RKO (cell line): ENCODE results near the gene DTNBP1.
A peak's percentile ranks its signal among the peaks of the same experiment; 100 is the strongest.

ENCODE experiments used
- DNase-seq: peaks from one replicate; pipeline ENCODE4 v3.0.0-alpha.2; 2016; ENCODE audit warnings: low spot score

Gene DTNBP1

DNA sequence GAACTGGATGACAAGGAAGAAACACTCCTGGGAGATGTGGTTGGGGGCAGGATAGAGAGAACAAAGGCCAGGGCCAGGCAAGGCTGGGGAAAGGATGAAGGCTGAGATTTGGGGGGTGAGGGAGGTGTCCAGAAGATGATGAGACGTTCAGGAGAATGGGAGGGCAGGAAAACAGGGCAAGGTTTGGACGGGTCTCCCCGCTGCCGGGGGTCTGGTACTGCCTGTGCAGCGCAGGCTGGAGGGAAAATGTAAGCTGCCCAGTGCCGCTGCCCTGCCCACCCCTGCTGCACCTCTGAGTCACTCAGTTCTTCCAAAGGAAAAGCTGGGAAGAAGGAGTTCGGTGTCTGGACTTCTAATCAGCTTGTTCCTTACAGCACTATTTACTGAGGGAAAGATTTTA, 130.9 kb downstream of the DTNBP1 start:
- DNase-seq, result no peak

DNA sequence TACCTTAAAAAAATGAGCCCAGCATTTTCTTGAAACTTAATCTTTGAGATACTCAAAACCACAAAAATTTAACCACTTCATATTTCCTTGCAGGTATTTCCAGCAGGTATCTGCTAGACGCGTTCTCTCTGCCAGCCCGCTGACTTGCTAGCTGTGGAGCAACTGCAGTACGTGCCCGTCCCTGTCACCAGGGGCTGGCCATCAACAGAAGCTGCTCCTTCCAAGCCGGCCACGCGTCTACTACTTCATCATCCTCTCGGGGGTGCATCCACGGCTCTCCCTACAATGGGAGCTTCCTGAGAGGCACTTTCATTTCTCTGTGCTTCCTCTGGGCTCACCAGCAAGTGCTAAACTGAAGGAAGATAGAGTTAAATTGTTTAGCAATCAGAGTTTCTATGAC, 132.4 kb downstream of the DTNBP1 start:
- no peak for DNase-seq

DNA sequence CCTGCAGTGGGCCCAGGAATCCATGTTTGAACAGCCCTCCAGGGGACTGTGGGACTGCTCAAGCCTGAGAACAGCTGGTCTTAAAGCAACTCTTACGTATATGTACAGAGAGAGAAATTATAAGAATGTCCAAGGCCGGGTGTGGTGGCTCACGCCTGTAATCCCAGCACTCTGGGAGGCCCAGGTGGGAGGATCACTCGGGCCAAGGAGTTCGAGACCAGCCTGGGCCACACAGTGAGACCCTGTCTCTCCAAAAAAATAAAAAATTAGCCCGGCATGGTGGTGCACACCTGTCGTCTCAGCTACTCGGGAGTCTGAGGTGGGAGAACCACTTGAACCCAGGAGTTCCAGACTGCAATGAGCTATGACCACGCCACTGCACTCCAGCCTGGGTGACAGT, 134.0 kb downstream of the DTNBP1 start:
- DNase-seq, result no peak

DNA sequence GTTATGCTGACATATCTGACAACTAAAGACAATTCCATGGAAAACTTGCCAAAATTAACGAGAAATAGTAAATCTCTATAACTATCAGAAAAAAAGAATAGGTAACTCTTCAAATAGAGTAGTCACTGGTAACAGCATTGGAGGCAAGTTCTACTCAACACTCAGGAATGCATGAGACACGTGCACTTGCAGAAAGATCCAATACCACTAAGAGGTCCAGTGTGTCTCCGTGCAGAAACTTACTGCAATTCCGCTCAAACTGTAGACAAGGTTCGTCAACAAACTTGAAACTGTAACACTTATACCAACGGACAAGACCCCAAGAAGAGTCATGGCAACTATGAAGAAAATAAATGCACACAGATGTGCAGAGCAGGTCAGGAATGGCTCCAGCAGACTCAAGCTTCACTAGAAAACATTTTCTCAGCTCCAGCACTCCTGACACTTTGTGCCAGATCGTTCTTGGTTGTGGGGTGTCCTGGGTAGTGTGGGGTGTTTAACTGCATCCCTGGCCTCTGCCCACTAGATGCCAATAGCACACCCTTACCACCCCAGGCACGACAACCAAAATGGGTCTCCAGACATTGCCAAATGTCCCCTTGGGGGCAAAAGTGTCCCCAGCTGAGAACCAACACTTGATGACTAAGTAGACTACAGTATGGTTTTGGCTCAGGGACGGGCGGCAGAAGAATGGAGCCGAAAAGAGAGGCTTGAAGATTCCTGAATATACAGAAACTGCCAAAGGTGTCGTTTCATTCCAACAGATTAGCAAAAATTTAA, 134.8 kb downstream of the DTNBP1 start:
- peak; percentile 11 for DNase-seq

DNA sequence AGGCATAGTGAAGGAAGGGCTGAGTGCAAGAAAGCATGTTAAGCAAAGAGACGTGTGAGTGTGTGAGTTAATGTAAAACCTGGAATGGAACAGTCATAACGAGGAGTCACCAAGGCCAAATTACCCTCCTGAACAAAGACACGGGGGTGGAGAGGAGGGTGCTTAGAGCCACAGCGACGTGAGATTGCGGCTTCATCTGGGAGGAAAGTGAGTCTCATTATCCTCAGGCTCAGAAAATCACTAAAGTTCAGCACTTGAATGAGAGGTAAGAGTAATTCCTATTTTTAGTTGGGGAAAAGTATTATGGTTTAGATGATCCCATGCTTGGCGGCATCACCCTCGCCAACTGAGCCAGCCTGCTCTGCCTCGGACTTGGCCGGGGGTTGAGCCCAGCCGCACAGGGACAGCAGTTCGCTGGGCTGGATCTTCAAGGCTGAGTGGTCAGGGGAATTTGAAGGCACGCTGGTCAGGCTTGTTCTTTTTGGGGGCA, 136.6 kb downstream of the DTNBP1 start:
- no peak for DNase-seq

DNA sequence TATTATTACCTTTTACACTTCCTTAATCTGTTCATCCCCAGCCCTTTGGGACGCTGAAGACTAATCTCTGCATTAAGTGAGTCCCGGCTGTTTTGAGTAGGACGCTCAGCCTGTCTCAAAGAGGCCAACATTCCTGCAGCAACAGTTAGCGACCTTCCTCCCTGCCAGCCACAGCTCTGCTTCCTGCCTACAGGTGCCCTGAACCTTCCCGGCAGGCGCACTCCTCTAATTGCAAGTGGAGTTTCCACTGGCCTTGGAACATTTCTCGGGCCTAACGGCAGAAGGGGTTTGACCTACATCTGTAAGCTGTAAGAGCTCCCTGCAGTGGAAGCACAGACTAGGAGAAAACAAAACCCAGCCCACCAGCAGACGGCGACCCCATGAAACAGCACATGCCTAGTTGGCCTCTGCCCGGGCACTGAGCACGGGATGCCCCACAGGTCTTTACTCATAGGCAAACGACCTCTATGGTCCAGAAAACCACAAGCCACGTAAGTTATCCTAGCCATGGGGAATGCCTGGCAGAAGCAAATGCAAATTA, 137.9 kb downstream of the DTNBP1 start:
- DNase-seq, result no peak

DNA sequence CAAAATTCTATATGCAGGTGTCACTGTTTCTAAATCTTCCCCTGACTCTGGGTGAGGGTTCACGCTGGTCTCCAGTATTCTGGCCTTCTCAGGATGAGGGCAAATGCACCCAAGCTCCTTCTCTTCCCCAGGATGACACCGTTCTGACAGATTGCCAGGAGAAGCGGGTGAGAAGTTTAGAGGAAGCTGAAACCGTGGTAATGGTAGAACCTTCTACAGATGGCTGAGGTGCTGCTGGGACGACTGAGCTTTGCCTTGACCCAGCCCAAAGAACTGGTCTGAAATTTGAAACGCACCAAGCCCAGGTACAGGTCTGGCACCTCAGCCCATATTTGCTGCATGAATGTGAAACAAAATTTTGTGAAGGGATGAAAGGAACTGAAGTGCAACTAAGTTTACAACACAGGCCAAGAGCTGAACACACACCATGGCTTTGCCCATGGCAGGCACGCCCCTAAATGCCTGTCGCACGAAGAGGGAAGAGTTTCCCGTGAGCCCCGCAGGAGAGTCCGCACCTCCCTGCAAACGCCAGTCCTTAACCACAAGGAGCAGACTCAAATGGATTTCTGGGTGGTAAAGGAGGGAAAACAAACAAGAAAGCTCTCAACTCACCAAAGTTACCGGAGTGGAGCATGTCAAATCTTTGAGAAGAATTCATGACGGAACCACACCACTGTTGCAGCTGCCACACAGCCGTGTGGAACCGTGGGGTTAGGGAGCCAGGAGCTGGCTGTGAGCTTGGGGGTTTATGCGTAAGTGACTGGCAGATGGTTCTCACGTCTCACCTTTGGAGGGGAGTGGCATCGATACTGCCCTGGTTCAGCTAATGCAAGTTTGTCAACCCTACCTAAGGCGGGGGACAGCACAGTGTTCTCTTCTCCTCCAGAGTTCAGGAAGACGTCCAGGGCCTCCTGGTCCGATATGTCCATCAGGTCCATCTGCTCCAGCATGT, 138.9 kb downstream of the DTNBP1 start:
- no peak for DNase-seq

DNA sequence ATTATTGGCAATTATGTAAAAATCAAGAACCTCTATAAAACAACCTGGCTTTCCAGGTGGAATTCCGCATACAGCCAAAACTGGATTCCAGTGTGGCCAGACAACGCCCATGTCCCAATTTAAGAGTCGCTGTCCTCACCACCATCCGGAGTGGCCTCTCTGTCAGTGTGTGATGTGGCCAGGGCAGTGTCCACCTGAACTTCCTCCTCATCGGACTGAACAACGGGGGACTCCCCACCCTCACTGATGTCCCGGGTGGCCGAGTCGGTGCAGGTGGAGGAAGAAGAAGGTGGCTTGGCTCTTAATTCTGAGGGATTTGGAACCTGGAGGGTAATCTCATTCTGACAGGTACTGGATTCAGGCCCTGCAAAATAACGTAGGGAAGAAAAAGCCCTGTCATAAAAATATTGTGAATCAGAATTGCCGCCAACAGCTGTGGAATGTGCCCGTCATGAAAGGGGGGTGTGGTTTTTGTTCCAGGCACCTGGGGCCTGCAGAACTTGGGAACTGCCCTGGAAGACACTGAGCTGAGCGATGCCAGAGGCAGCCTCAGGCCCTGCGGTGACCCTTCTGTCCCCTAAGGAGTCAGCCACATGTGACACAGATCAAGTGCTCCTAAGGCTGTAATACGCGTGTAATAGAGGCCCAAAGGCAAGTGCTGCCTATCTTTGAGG, 139.8 kb downstream of the DTNBP1 start:
- no peak for DNase-seq

DNA sequence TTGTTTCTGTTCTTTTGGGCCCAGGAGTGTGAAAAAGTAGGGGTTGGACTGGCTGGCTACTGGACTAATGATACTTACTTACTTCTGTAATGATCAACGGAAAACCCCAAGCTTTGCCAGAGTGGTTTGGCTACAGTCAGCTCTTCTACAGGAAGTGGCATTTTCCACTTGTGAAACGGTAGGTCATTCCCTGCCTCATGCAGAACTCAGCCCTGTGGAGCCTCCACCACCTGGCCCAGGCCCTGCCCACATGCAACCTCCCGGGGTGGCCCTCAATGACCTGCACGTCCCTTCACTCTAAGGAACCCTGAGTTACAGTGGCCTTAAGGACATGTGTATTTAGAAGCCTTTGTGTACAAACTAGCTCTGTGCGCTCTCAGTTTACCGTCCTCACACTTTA, 140.4 kb downstream of the DTNBP1 start:
- no peak for DNase-seq

DNA sequence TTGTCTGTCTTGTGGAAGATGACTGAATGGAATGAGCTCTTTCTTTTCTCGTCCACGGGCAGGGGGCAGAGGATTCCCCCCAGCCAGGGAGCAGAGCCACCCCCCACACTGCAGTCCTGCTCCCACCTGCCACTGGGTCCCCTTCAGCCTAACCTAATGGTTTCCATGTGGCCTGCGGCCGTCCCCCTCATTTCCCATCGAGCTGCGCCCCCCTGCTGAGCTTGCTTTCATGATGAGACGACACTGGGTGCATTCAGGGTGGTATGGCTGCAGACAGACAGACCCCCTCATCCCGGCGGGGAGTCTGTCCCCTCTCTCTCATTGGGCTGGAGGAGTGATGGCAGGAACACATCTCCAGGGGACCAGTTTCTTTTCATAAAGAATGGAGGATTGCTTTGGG, 140.8 kb downstream of the DTNBP1 start:
- DNase-seq, result no peak

DNA sequence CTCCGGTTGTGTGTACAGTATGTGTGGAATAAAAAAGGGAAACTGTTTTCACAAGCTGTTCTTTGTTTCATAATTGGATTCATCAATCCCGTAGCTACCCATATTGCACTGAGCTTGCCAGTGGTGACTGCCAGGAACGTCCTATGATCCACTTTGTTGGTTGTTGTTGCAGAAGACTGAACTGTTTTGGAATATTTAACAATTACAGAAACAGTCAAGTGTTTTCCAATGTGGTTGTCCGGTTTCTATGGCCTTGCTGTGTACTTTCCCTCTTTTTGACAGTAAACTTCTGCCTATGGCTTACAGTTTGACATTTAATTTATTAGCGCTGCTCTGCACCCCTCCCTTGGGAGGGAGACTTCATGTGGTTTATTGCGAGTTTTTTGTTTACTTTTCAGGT, 141.2 kb downstream of the DTNBP1 start:
- no peak for DNase-seq

DNA sequence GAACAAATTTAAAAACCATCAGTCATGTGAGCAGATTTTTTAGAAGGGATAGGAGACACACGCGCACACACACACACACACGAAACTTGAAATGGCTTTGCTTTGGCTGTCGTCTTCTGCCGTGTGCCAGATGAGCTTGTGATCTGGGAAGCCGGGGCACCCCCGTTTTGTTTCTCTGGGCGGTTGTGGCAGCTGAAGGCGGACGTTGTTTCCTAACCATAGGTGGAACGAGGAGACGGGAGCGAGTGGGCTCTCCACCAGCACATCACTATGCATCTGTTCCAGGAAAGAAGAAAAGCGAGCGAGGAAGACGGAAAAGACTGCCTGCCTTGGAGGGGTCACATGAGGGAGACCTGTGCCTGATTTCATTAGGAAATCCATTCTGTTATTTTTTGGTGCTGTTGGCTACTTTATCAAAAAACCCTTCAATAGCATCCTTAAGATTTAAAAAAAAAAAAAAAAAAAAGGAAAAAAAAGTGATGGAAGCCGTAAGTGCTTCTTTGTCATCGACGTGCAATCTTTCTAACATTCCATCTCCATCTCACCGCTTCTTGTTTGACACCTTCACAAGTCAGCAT, 142.1 kb downstream of the DTNBP1 start:
- DNase-seq, result no peak

DNA sequence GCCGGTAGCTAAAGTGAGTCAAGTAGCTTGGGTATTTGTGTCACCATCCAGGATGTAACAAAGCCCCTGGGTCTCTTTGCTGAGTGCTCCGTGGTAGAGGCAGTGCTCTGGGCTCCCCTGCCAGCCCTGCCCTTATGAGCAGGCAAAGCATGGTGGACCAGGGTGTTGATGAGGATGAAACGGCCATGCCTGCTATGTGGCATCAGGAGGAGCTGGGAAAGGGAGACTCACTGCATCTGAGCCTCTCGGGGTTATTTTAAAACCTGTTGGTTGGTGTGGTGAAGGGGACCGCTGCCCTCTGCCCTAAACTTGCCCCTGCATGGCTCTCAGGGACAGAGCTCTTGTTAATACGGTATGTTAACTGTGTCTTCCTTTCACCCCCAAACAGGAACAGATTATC, 143.1 kb downstream of the DTNBP1 start:
- no peak for DNase-seq

DNA sequence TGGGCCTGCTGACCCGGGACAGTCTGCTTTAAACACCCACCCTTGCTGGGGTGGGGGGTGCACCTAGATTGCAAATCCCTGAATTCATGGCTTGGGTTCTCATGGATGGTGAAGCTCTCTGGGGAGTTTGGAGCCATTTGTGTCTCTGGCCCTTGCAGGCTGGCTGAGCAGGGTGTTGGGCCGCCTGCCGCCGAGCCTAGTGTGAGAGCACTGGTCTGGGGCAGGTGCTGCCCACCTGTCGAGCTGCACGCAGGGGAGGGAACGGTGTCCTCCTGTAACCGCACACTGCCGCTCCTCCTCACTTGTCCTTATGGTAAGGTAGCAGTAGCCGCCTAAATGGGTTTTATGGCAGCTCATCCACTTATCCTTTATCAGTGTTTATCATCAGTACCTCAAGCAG, 143.9 kb downstream of the DTNBP1 start:
- no peak for DNase-seq

DNA sequence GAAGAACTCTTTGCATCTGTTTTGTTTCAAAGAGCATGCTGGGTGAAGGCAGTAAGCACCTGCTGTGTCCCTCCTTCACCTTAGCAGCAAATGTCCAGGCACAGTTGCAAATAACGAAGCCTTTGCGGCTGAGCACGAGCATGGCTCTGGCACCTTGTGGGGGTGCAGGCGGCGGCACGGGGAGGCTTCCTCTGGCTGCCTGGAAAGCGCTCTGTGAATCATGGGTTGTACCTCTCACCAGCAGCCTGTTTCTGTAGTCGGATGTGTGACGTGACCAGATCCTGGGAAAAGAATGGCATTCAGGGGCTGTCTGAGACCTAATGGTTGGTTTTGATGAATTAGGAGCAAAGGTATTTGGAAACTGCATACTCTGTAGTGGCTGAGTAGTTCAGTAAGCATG, 144.8 kb downstream of the DTNBP1 start:
- no peak for DNase-seq

DNA sequence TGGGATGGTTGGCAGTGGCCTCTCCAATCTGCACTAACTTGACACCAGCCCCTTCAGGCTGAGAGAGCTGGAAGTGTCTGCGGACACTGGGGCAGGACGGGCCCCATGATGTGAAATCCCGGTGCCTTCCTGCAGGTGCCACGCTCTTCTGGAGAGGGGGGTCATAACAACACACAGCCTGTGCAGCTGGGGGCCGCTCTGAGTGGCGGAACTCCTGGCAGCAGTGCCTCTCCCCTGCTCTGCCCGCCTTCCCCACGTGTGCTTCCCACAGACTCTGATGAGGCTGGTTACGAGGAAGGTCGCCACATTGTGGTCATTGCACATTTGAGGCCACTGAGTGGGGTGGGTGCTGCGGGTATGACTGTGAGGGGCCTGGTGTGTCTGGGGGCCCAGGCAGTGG, 145.2 kb downstream of the DTNBP1 start:
- no peak for DNase-seq

DNA sequence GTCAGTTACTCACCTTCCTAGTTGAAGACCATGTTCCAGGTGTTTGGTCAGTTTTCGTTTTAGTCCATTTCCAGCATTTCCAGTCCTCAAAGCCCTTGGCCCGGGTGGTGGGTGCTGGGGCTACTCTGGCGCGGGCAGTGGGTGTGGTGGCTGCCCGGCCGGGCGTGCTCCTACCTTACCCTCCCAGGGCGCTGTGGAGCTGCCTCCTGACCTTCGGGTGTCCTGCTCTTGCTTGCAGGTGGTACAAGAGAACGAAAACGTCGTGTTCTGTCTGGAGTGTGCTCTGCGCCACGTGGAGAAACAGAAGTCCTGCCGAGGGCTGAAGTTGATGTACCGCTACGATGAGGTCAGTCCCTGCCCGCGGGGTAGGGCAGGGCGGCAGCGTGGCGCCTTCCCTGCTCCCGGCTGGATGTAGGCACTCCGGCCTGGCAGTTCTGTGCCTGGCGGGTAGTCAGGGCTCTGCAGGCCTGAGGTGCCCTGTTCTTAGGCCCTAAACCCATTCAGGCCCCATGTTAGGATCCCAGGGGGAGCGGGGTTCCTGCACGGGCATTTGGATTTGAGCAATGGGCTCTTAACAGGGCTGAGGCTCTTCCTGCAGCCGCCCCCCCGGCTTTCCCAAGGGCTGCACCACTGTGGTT, 145.8 kb downstream of the DTNBP1 start:
- DNase-seq, result no peak

DNA sequence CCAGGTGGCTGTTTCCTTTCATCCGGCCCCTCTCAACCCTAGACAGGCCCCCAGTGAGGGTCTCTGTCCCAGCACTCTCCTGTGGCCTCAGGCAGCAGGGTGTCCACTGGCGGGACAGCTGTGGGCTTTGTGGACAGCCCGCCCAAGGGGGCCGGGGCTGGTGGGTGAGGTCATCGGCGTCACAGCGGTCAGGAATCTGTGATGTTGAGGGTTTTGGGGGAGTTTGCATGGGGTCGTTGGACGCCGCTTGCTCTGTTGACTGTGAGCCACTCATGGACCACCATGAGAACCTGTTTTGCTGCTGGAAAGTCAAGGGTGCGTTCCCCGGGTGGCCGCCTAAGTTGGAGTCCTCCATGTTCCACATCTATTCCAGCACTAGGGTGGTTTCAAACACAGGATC, 146.4 kb downstream of the DTNBP1 start:
- no peak for DNase-seq

DNA sequence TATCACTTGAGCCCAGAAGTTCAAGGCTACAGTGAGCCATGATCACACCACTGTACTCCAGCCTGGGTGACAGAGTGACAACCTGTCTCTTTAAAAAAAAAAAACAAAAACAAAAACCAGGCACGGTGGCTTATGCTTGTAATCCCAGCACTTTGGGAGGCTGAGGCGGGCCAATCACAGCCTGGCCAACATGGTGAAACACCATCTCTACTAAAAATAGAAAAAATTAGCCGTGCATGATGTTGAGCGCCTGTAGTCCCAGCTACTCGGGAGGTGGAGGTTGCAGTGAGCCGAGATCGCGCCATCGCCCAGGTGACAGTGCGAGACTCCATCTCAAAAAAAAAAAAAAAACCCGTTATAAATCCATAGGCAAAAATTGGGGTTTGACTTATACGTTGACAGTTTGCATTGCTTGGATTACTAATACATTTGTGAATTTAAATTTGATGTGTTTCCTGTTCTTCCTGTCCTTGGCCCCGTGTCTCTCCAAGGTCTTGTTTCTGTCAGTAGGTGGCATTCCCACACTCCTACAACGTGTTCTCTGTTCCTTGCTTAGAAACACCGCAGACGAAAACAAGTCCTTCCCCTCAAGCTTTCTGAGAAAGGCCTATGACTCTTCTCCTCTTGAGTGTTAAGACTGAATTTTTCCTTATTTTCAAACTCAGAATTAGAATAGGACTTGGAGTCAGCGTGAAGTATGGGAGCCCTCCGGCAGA, 147.0 kb downstream of the DTNBP1 start:
- no peak for DNase-seq

DNA sequence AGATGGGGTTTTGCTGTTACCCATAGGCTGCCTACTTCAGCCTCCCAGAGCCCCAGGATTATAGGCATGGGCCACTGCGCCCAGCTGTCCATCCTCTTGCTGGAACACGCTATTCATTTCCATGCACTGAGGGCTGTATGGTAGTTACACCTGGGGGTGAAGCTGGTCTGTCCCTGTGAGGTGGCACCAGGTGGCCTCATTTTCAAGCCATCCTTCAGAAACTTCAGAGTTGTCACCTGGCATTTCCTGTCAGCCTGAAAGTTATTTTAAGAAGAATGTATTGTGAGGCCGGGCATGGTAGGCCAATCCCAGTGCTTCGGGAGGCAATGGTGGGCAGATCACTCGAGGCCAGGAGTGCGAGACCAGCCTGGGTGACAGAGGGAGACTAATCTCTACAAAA, 147.6 kb downstream of the DTNBP1 start:
- no peak for DNase-seq
